Measurements from ENCODE around the gene WDR73. TPM values are rescaled to one million over a fixed set of nuclear protein-coding genes. Genes with fewer than 3 reads are reported as not detected.

The WDR73 gene
- 10 to 100 TPM in 1 of 2 donors, 1 to 10 TPM in 1; 9.9 to 16.0 TPM for total RNA-seq
- polyA plus RNA-seq, result 10 to 100 TPM in 1 of 2 donors, 1 to 10 TPM in 1; 7.5 to 10.2 TPM

GRCh38 chr15:84653910-84654688 is at the start of gene WDR73:
Gene WDR73, minus strand, starts transcription at chr15:84654283. Its CDS starts 9 bp downstream, at chr15:84654274.
- TF ChIP-seq RAD21 (IDR thresholded peaks at IDR 0.05) (peak in 1 of 2 donors; percentile 7), MAX (IDR thresholded peaks at IDR 0.05) (peak; percentile 11), NR2F2 (IDR thresholded peaks at IDR 0.05) (peak; percentile 8), GABPA (IDR thresholded peaks at IDR 0.05 in 1 of 2, conservative IDR thresholded peaks at IDR 0.05 in 1 of 2) (peak; percentile 86 to 97), HNF4A (conservative IDR thresholded peaks at IDR 0.05) (no peak), YY1 (IDR thresholded peaks at IDR 0.05) (peak; percentile 83), CTCF (IDR thresholded peaks at IDR 0.05; ENCODE audit: low read depth, low read length, missing input control) (no peak)
- TF ChIP-seq, protein P1, sequence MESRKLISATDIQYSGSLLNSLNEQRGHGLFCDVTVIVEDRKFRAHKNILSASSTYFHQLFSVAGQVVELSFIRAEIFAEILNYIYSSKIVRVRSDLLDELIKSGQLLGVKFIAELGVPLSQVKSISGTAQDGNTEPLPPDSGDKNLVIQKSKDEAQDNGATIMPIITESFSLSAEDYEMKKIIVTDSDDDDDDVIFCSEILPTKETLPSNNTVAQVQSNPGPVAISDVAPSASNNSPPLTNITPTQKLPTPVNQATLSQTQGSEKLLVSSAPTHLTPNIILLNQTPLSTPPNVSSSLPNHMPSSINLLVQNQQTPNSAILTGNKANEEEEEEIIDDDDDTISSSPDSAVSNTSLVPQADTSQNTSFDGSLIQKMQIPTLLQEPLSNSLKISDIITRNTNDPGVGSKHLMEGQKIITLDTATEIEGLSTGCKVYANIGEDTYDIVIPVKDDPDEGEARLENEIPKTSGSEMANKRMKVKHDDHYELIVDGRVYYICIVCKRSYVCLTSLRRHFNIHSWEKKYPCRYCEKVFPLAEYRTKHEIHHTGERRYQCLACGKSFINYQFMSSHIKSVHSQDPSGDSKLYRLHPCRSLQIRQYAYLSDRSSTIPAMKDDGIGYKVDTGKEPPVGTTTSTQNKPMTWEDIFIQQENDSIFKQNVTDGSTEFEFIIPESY (IDR thresholded peaks at IDR 0.05), result peak; percentile 100
- WGBS, result under 1% methylated on average over 49 of the region's 49 CpGs
- H3K36me3 ChIP-seq (ENCODE audit: control insufficient read depth in 4 of 4, insufficient read depth in 3 of 4, low read depth in 1 of 4, low read length in 3 of 4), result peaks cover 2 to 9% (median 6%) of the 10 kb centered on the region in 4 donors
- peak within 1 kb of the TSS; percentile 74 to 80 for H3K27ac ChIP-seq (ENCODE audit: low read depth in 1 of 2, low read length in 2 of 2)
- DNase-seq (ENCODE audit: low spot score), result peak; percentile 97
- H3K9ac ChIP-seq (ENCODE audit: low read depth in 1 of 2, low read length in 2 of 2), result peak within 1 kb of the TSS; percentile 90 to 98
- peak within 1 kb of the TSS; percentile 74 to 94 (median 85) for H3K4me3 ChIP-seq (ENCODE audit: low read depth in 1 of 3, low read length in 3 of 3)
- H3K4me1 ChIP-seq (ENCODE audit: control insufficient read depth in 4 of 4, insufficient read depth in 4 of 4, low read length in 3 of 4), result peaks cover 3 to 24% (median 16%) of the 10 kb centered on the region in 4 donors
- no peaks in the 10 kb centered on the region for H3K27me3 ChIP-seq (ENCODE audit: control insufficient read depth in 4 of 4, insufficient read depth in 4 of 4, low read length in 3 of 4)
- H3K9me3 ChIP-seq (ENCODE audit: control insufficient read depth in 4 of 4, low read length in 3 of 4), result no peaks in the 10 kb centered on the region

GRCh38 chr15:84703808-84704207 is 49.7 kb upstream of the WDR73 start:
- TF ChIP-seq GABPA (IDR thresholded peaks at IDR 0.05 in 1 of 2, conservative IDR thresholded peaks at IDR 0.05 in 1 of 2) (no peak), HNF4A (conservative IDR thresholded peaks at IDR 0.05) (peak in 1 of 2 donors; percentile 33), SP1 (IDR thresholded peaks at IDR 0.05) (no peak)
- no peak overlapping the region for H3K4me3 ChIP-seq (ENCODE audit: low read depth in 1 of 3, low read length in 3 of 3)
- no peaks in the 10 kb centered on the region for H3K27me3 ChIP-seq (ENCODE audit: control insufficient read depth in 4 of 4, insufficient read depth in 4 of 4, low read length in 3 of 4)
- no peak overlapping the region for H3K9ac ChIP-seq (ENCODE audit: low read depth in 1 of 2, low read length in 2 of 2)
- H3K4me1 ChIP-seq (ENCODE audit: control insufficient read depth in 4 of 4, insufficient read depth in 4 of 4, low read length in 3 of 4), result peaks cover 5 to 15% (median 10%) of the 10 kb centered on the region in 4 donors
- 67% methylated on average over 5 of the region's 5 CpGs for WGBS
- peaks cover 0 to 2% (median 0%) of the 10 kb centered on the region in 4 donors for H3K36me3 ChIP-seq (ENCODE audit: control insufficient read depth in 4 of 4, insufficient read depth in 3 of 4, low read depth in 1 of 4, low read length in 3 of 4)
- H3K27ac ChIP-seq (ENCODE audit: low read depth in 1 of 2, low read length in 2 of 2), result peak overlapping the region; percentile 10 to 46
- no peaks in the 10 kb centered on the region for H3K9me3 ChIP-seq (ENCODE audit: control insufficient read depth in 4 of 4, low read length in 3 of 4)
- DNase-seq (ENCODE audit: low spot score), result no peak

DNA sequence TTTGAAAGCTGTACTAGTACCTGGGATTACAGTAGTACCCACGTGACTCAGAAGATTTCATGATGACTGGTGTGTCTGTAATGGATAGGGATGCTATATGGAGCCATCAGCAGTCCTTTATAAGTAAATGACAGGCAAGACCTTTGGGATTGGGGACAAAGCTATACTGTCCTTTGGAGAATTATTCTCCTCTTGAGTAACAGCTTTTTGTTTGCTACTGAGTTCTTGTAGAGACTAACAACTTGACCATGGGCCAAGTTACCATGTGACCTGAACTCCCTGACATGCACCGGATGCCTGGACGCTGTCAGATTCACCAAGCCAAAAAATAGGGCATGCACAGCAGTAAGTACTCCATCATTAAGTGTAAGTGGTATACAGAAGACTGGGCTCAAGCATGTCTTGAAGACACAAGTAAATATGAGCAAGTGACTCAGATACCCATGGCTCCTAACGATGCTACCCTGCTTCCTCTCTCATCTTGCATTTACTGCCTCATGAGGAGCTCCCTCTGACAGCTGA is 48.9 kb upstream of the WDR73 start:
- H3K27me3 ChIP-seq (ENCODE audit: control insufficient read depth in 4 of 4, insufficient read depth in 4 of 4, low read length in 3 of 4), result no peaks in the 10 kb centered on the region
- H3K27ac ChIP-seq (ENCODE audit: low read depth in 1 of 2, low read length in 2 of 2), result peak overlapping the region; percentile 46 to 66
- no peak overlapping the region for H3K9ac ChIP-seq (ENCODE audit: low read depth in 1 of 2, low read length in 2 of 2)
- DNase-seq (ENCODE audit: low spot score), result no peak
- peaks cover 0 to 2% (median 0%) of the 10 kb centered on the region in 4 donors for H3K36me3 ChIP-seq (ENCODE audit: control insufficient read depth in 4 of 4, insufficient read depth in 3 of 4, low read depth in 1 of 4, low read length in 3 of 4)
- no peak overlapping the region for H3K4me3 ChIP-seq (ENCODE audit: low read depth in 1 of 3, low read length in 3 of 3)
- WGBS, result 34% methylated on average over 4 of the region's 4 CpGs
- no peaks in the 10 kb centered on the region for H3K9me3 ChIP-seq (ENCODE audit: control insufficient read depth in 4 of 4, low read length in 3 of 4)
- H3K4me1 ChIP-seq (ENCODE audit: control insufficient read depth in 4 of 4, insufficient read depth in 4 of 4, low read length in 3 of 4), result peaks cover 5 to 15% (median 10%) of the 10 kb centered on the region in 4 donors
- no peak for TF ChIP-seq JUND (IDR thresholded peaks at IDR 0.05)
- peak; percentile 23 for TF ChIP-seq NR2F2 (IDR thresholded peaks at IDR 0.05)
- peak; percentile 26 to 28 for TF ChIP-seq RAD21 (IDR thresholded peaks at IDR 0.05)
- TF ChIP-seq FOXA2 (IDR thresholded peaks at IDR 0.05), result no peak
- TF ChIP-seq CTCF (IDR thresholded peaks at IDR 0.05; ENCODE audit: low read depth, low read length, missing input control), result no peak
- no peak for TF ChIP-seq SP1 (IDR thresholded peaks at IDR 0.05)
- TF ChIP-seq HNF4A (conservative IDR thresholded peaks at IDR 0.05), result peak; percentile 51 to 55
- peak; percentile 31 to 43 for TF ChIP-seq RXRA (IDR thresholded peaks at IDR 0.05)
- TF ChIP-seq REST (IDR thresholded peaks at IDR 0.05), result no peak
- TF ChIP-seq EGR1 (IDR thresholded peaks at IDR 0.05; ENCODE audit: low read depth in 2 of 2), result no peak
- TF ChIP-seq FOXA1 (IDR thresholded peaks at IDR 0.05), result no peak

Data from liver (tissue), 9 donors.